Fibroblast of skin of right biceps (primary cell): ENCODE results near the gene ABCD3.

Source experiments
- DNase-seq: peaks from one replicate; pipeline ENCODE4 v3.0.0-alpha.2; 2013

The ABCD3 gene

GRCh38 chr1:94528299-94528698, 110.1 kb downstream of the ABCD3 start:
- DNase-seq = no peak

GRCh38 chr1:94528826-94529225, 110.6 kb downstream of the ABCD3 start:
- no peak for DNase-seq

GRCh38 chr1:94529416-94529815, 111.2 kb downstream of the ABCD3 start:
- DNase-seq = no peak

- DNase-seq = no peak
Measured at GRCh38 chr1:94530373-94530878, 112.2 kb downstream of the ABCD3 start.

- DNase-seq = no peak
Measured at GRCh38 chr1:94531664-94532063, 113.5 kb downstream of the ABCD3 start.

- no peak for DNase-seq
Measured at GRCh38 chr1:94532077-94532476, 113.9 kb downstream of the ABCD3 start.

GRCh38 chr1:94535095-94535494, 116.9 kb downstream of the ABCD3 start:
- DNase-seq = no peak

GRCh38 chr1:94535879-94536278, 117.7 kb downstream of the ABCD3 start:
- no peak for DNase-seq

GRCh38 chr1:94537254-94537653, 119.1 kb downstream of the ABCD3 start:
- no peak for DNase-seq

GRCh38 chr1:94538243-94538827, 120.1 kb downstream of the ABCD3 start:
- no peak for DNase-seq

GRCh38 chr1:94539496-94539895, 121.3 kb downstream of the ABCD3 start:
- peak; percentile 57 for DNase-seq

GRCh38 chr1:94540440-94541245, 122.5 kb downstream of the ABCD3 start:
- no peak for DNase-seq

GRCh38 chr1:94541246-94542087, 123.3 kb downstream of the ABCD3 start, which contains the start of gene F3:
Gene F3 (minus strand): TSS chr1:94541759. CDS start chr1:94541636, 123 bp downstream.
- DNase-seq = peak; percentile 91

GRCh38 chr1:94542088-94542870, 124.1 kb downstream of the ABCD3 start:
- DNase-seq = peak; percentile 75

GRCh38 chr1:94543001-94543400, 124.8 kb downstream of the ABCD3 start:
- DNase-seq = peak; percentile 54

- peak; percentile 80 for DNase-seq
Measured at GRCh38 chr1:94543893-94544635, 125.9 kb downstream of the ABCD3 start.

GRCh38 chr1:94544706-94545490, 126.7 kb downstream of the ABCD3 start:
- peak; percentile 73 for DNase-seq

- DNase-seq = no peak
Measured at GRCh38 chr1:94549706-94550105, 131.5 kb downstream of the ABCD3 start.

- DNase-seq = no peak
Measured at GRCh38 chr1:94550396-94550795, 132.2 kb downstream of the ABCD3 start.

GRCh38 chr1:94550800-94551241, 132.6 kb downstream of the ABCD3 start:
- DNase-seq = no peak

- DNase-seq = no peak
Measured at GRCh38 chr1:94551449-94551848, 133.3 kb downstream of the ABCD3 start.
